Tibial nerve (tissue), 4 donors: ENCODE results near the gene IPO9.

Source experiments
- CTCF ChIP-seq, 5 experiments: fragments of 200-600 bp in 3 of 5; fragments of 450-650 bp in 2 of 5; sonication (generic) in 3 of 5; IDR thresholded peaks; one replicate each; pipeline ENCODE4 v1.5.1; 2016 to 2019; ENCODE audit warnings: antibody characterized with exemption in 5 of 5, mild to moderate bottlenecking in 3 of 5, moderate library complexity in 2 of 5
- EP300 ChIP-seq, 2 donors: sonication (generic); formaldehyde crosslinking; IDR thresholded peaks; one replicate each; pipeline ENCODE4 v1.6.1; 2017; ENCODE audit warnings: antibody characterized with exemption in 2 of 2, mild to moderate bottlenecking in 1 of 2
- POLR2A ChIP-seq, 2 donors: fragments of 450-650 bp; IDR thresholded peaks; one replicate each; pipeline ENCODE4 v1.6.1; 2017; ENCODE audit warnings: antibody characterized with exemption in 2 of 2, mild to moderate bottlenecking in 2 of 2, moderate library complexity in 2 of 2

DNA sequence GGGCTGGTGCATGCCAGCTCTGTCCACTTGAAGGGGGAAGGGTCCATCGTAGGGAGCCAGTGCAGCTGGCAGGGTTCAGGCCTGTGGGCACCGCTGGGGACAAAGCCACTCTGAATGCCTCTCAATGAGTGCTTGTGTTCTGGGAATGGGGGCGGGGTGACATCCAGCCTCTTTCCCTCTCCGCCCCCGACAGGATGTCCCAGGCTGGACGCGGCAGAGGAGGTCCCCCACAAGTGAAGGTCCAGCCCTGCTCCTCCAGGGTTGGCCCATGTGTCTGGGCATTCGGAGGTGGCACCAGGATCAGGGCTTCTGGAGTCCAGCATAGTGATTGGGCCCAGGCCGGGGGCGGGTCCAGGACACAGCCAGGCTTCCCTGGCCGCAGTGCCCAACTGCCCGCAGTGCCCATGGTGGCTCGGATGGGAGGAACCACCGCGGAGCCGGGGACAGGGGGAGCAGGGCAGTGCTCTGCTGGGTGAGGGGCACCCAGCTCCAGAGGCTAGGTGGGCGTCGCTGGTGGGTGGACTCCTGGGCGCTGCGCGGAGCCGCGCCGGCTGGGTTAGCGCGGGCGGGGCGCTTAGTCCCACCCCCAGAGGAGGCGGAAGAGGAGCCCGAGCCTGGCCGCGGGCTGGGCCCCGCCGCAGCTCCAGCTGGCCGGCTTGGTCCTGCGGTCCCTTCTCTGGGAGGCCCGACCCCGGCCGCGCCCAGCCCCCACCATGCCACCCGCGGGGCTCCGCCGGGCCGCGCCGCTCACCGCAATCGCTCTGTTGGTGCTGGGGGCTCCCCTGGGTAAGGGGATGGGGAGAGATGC, 59.5 kb downstream of the IPO9 start, which contains the start of gene SHISA4:
- TF ChIP-seq CTCF (IDR thresholded peaks at IDR 0.05) (peak in 2 of 5 experiments; percentile 5 to 37), POLR2A (IDR thresholded peaks at IDR 0.05) (peak; percentile 35 to 69), EP300 (IDR thresholded peaks at IDR 0.05) (peak in 1 of 2 donors; percentile 93)
